Measurements from ENCODE around the gene OTUD5.

DNA sequence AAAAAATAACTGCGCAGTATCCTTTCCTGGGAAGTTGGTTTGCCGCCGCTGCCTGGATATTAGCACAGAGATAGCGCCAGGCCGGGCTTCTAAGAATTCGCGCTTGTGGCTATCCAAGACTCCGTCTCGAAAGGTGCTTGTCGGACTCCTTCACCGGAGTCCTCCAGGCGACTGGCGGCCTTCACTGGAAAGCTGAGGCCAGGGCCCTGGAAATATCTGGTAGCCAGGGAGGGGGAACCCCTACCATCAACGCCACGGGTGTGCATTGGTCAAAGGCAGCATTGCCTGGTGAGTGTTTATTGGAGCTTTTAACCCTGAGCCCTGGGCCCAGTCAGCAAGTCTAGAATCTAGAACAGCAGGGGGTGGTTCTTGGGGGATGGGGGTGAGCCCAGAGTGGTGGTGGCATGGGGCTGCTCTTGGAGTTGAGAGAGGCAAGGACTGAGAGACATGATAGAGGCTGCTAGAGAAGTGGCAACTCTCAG, 38.0 kb downstream of the OTUD5 start:
- TF ChIP-seq, protein P1, sequence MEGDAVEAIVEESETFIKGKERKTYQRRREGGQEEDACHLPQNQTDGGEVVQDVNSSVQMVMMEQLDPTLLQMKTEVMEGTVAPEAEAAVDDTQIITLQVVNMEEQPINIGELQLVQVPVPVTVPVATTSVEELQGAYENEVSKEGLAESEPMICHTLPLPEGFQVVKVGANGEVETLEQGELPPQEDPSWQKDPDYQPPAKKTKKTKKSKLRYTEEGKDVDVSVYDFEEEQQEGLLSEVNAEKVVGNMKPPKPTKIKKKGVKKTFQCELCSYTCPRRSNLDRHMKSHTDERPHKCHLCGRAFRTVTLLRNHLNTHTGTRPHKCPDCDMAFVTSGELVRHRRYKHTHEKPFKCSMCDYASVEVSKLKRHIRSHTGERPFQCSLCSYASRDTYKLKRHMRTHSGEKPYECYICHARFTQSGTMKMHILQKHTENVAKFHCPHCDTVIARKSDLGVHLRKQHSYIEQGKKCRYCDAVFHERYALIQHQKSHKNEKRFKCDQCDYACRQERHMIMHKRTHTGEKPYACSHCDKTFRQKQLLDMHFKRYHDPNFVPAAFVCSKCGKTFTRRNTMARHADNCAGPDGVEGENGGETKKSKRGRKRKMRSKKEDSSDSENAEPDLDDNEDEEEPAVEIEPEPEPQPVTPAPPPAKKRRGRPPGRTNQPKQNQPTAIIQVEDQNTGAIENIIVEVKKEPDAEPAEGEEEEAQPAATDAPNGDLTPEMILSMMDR (IDR thresholded peaks at IDR 0.05) = no peak
- TF ChIP-seq POLR2A (IDR thresholded peaks at IDR 0.05) = no peak

Data from adrenal gland (tissue), 5 donors.